SK-N-MC (cell line): ENCODE results near the gene EXOSC3.
"Not testable (repeated sequence)": the region's sequence is repeated elsewhere in the genome, so short reads cannot be mapped to it uniquely, and the experiment has no call there.

Experiments
- EZH2 ChIP-seq: fragments of 200-600 bp; sonication (generic); IDR thresholded peaks from one replicate; pipeline ENCODE4 v1.6.1; 2017; ENCODE audit warnings: antibody characterized with exemption
- POLR2AphosphoS5 ChIP-seq: IDR thresholded peaks from 2 replicates; pipeline ENCODE4 v1.6.1; 2012; ENCODE audit warnings: mild to moderate bottlenecking, low read depth, low read length, borderline replicate concordance

GRCh38 chr9:37765263-37765662, 19.6 kb downstream of the EXOSC3 start:
- TF ChIP-seq EZH2, POLR2AphosphoS5: not testable (repeated sequence)
